B cell (primary cell): ENCODE data around the gene PLEKHA5. TPM values are rescaled to one million over a fixed set of nuclear protein-coding genes. Genes with fewer than 3 reads are reported as not detected.

ENCODE experiments used
- ATAC-seq: fragments of 200-7000 bp; cut with Tn5 transposase; one replicate; pipeline ENCODE4 v1.10.0; 2021; ENCODE audit warnings: low read depth, mild to moderate bottlenecking, moderate number of reproducible peaks, moderate library complexity
- CTCF ChIA-PET: fragments of 350-600 bp; sonication (Branson Sonifier 250); formaldehyde crosslinking; loops from one replicate; lab custom pipeline; 2021; ENCODE audit warnings: antibody characterized with exemption, inconsistent platforms; lab: Charles Lee
- POLR2A ChIA-PET: fragments of 350-600 bp; sonication (Branson Sonifier 250); formaldehyde crosslinking; loops from one replicate; lab custom pipeline; 2021; ENCODE audit warnings: antibody characterized with exemption; lab: Charles Lee
- DNase-seq: peaks from one replicate; pipeline ENCODE4 v3.0.0; 2013
- H2AFZ ChIP-seq: 2 replicates; pipeline ENCODE4 v1.6.1; 2012; ENCODE audit warnings: mild to moderate bottlenecking, low read depth, low read length; ENCODE audit not compliant: insufficient read depth, poor library complexity, severe bottlenecking
- H3K27ac ChIP-seq, 2 donors: 1 replicate in 1 of 2; 2 replicates in 1 of 2; pipeline ENCODE4 v1.5.1; 2012 to 2013; ENCODE audit warnings: low read length in 2 of 2, mild to moderate bottlenecking in 2 of 2, moderate library complexity in 1 of 2
- H3K27me3 ChIP-seq, 4 experiments: fragments of 200-600 bp in 1 of 4; sonication (generic) in 1 of 4; replicated peaks in 1 of 4; 1 replicate in 2 of 4; 2 replicates in 2 of 4; pipeline versions ENCODE4 v1.6.1 to v1.7.0; 2013 to 2016; ENCODE audit warnings: low read length in 3 of 4, mild to moderate bottlenecking in 2 of 4, mixed read lengths in 1 of 4, moderate library complexity in 1 of 4; ENCODE audit not compliant: insufficient read depth in 4 of 4, control insufficient read depth in 3 of 4; ENCODE audit errors: control extremely low read depth in 1 of 4
- H3K36me3 ChIP-seq, 2 experiments: replicated peaks in 1 of 2; 1 replicate in 1 of 2; 2 replicates in 1 of 2; pipeline versions ENCODE4 v1.6.1 to v1.7.1; 2013; ENCODE audit warnings: low read length in 1 of 2; ENCODE audit not compliant: insufficient read depth in 2 of 2, control insufficient read depth in 1 of 2; ENCODE audit errors: control extremely low read depth in 1 of 2, extremely low read depth in 1 of 2
- H3K4me1 ChIP-seq, 2 donors: fragments of 200-600 bp in 1 of 2; sonication (generic) in 1 of 2; 1 replicate in 1 of 2; 2 replicates in 1 of 2; pipeline versions ENCODE4 v1.5.1 to v1.6.1; 2013 to 2017; ENCODE audit warnings: low read length in 2 of 2; ENCODE audit not compliant: control insufficient read depth in 2 of 2, insufficient read depth in 2 of 2
- H3K4me2 ChIP-seq: replicated peaks from 2 replicates; pipeline ENCODE3; 2012; ENCODE audit warnings: mild to moderate bottlenecking, low read depth, low read length; ENCODE audit not compliant: poor library complexity, severe bottlenecking
- H3K4me3 ChIP-seq, 5 experiments: fragments of 200-600 bp in 1 of 5; sonication (generic) in 1 of 5; 1 replicate in 3 of 5; 2 replicates in 2 of 5; pipeline versions ENCODE4 v1.5.1 to v1.7.0; 2011 to 2016; ENCODE audit warnings: low read length in 4 of 5, mild to moderate bottlenecking in 4 of 5, low read depth in 2 of 5, control low read depth in 1 of 5, moderate library complexity in 1 of 5; ENCODE audit not compliant: insufficient read depth in 1 of 5; ENCODE audit errors: control extremely low read depth in 1 of 5, extremely low read depth in 1 of 5
- H3K79me2 ChIP-seq: fragments of 200-600 bp; sonication (generic); one replicate; pipeline ENCODE4 v1.6.0; 2016; ENCODE audit warnings: low read length; ENCODE audit not compliant: control insufficient read depth, insufficient read depth
- H3K9ac ChIP-seq: fragments of 200-600 bp; sonication (generic); 2 replicates; pipeline ENCODE4 v1.6.1; 2017; ENCODE audit warnings: mild to moderate bottlenecking, low read length, moderate library complexity
- H3K9me3 ChIP-seq, 3 donors: one replicate each; pipeline versions ENCODE4 v1.6.1 to v1.7.1; 2013; ENCODE audit warnings: low read length in 2 of 3; ENCODE audit not compliant: control insufficient read depth in 2 of 3, insufficient read depth in 1 of 3; ENCODE audit errors: control extremely low read depth in 1 of 3
- H4K20me1 ChIP-seq: 2 replicates; pipeline ENCODE4 v1.6.0; 2012; ENCODE audit warnings: mild to moderate bottlenecking, low read length; ENCODE audit not compliant: insufficient read depth, control insufficient read depth, poor library complexity, severe bottlenecking
- H3K27ac Mint-ChIP-seq: one replicate; pipeline ENCODE4 v1.8.0; 2021; ENCODE audit warnings: mixed read lengths
- H3K27me3 Mint-ChIP-seq: one replicate; pipeline ENCODE4 v1.8.0; 2021; ENCODE audit warnings: mixed read lengths
- H3K4me1 Mint-ChIP-seq: one replicate; pipeline ENCODE4 v1.8.0; 2021; ENCODE audit warnings: mixed read lengths
- H3K4me3 Mint-ChIP-seq: one replicate; pipeline ENCODE4 v1.8.0; 2021; ENCODE audit warnings: mixed read lengths
- H3K9me3 Mint-ChIP-seq: one replicate; pipeline ENCODE4 v1.8.0; 2022; ENCODE audit warnings: mixed read lengths; ENCODE audit not compliant: insufficient read depth
- CTCF ChIP-seq: fragments of 200-600 bp; IDR thresholded peaks from one replicate; pipeline ENCODE4 v1.8.0; 2022; ENCODE audit warnings: antibody characterized with exemption, mild to moderate bottlenecking
- EZH2 ChIP-seq: IDR thresholded peaks from 2 replicates; pipeline ENCODE4 v1.6.1; 2012; ENCODE audit warnings: borderline replicate concordance, low read depth, mild to moderate bottlenecking, moderate library complexity, low read length; ENCODE audit not compliant: insufficient read depth, poor library complexity, severe bottlenecking
- WGBS: methylation state at CpG from one replicate; pipeline ENCODE4 v1.1.5; 2013; ENCODE audit warnings: missing lambda C conversion rate; ENCODE audit not compliant: insufficient coverage; 5-methylcytosine and 5-hydroxymethylcytosine counted together
- intact Hi-C: fragments of 100-400 bp; cut with micrococcal nuclease; formaldehyde crosslinking; loops from one replicate; pipeline ENCODE4 v1.10.0; 2022
- polyA plus RNA-seq: library from polyadenylated mRNA; depleted of rRNA; stranded (reverse); fragments of >200 nt; gene quantifications from 2 replicates; pipeline ENCODE4 v1.2.3, GENCODE V29; 2012
- total RNA-seq, 2 donors: library from RNA; stranded (reverse); fragments of 120-200 nt in 1 of 2; gene quantifications; 1 replicate in 1 of 2; 2 replicates in 1 of 2; pipeline versions ENCODE4 v1.2.3 to v1.2.4, GENCODE V29; 2013 to 2022

The PLEKHA5 gene
- total and polyA plus RNA-seq, 2 donors (not counting 1 experiment from before 2014, with no cell fraction given), result 0.03 to 0.22 TPM

- H3K4me3 Mint-ChIP-seq, result no peak overlapping the region
- no peak overlapping the region for H2AFZ ChIP-seq
- no peak overlapping the region for H3K27ac Mint-ChIP-seq
- no peaks in the 10 kb centered on the region for H3K4me1 ChIP-seq
- H3K79me2 ChIP-seq, result no peaks in the 10 kb centered on the region
- no peak overlapping the region for H3K4me3 ChIP-seq
- no peak for ATAC-seq
- no peaks in the 10 kb centered on the region for H3K9me3 ChIP-seq
- no peaks in the 10 kb centered on the region for H3K36me3 ChIP-seq
- no peak overlapping the region for H3K9ac ChIP-seq
- POLR2A ChIA-PET, result no interaction called here
- H3K4me2 ChIP-seq, result no peak overlapping the region
- TF ChIP-seq EZH2, result no peak
- H3K27ac ChIP-seq, result no peak overlapping the region
- no peaks in the 10 kb centered on the region for H3K9me3 Mint-ChIP-seq
- intact Hi-C loops, result no loop called here
- no peaks in the 10 kb centered on the region for H3K27me3 ChIP-seq
- CTCF ChIA-PET, result no interaction called here
- no peaks in the 10 kb centered on the region for H3K27me3 Mint-ChIP-seq
- no peak for DNase-seq
- H3K4me1 Mint-ChIP-seq, result no peaks in the 10 kb centered on the region
- WGBS, result 88% methylated on average over 2 of the region's 3 CpGs
- H4K20me1 ChIP-seq, result no peaks in the 10 kb centered on the region
Observed at GRCh38 chr12:19236656-19237055, 107.1 kb downstream of the PLEKHA5 start.

GRCh38 chr12:19238540-19238939, 109.0 kb downstream of the PLEKHA5 start:
- Histone ChIP-seq H3K4me3 (no peak overlapping the region), H3K4me1 (no peaks in the 10 kb centered on the region), H3K79me2 (no peaks in the 10 kb centered on the region), H3K27ac (no peak overlapping the region), H2AFZ (no peak overlapping the region), H3K9ac (no peak overlapping the region), H3K27me3 (no peaks in the 10 kb centered on the region), H3K4me2 (no peak overlapping the region), H4K20me1 (no peaks in the 10 kb centered on the region), H3K36me3 (no peaks in the 10 kb centered on the region), H3K9me3 (no peaks in the 10 kb centered on the region)
- no CpG with 5 or more reads among the region's 3 CpGs for WGBS
- Mint-ChIP-seq H3K27me3 (no peaks in the 10 kb centered on the region), H3K27ac (no peak overlapping the region), H3K4me3 (no peak overlapping the region), H3K4me1 (no peaks in the 10 kb centered on the region), H3K9me3 (no peaks in the 10 kb centered on the region)
- no peak for DNase-seq
- CTCF ChIA-PET, result no interaction called here
- ATAC-seq, result no peak
- POLR2A ChIA-PET, result no interaction called here
- intact Hi-C loops, result no loop called here
- TF ChIP-seq CTCF (no peak), EZH2 (no peak)
